SU-DHL-6 (cell line): ENCODE measurements around the gene FCHSD2.

Experiments used
- EZH2phosphoT487 ChIP-seq: fragments of 200-600 bp; sonication (generic), shearing (Covaris generic); conservative IDR thresholded peaks from 2 replicates; pipeline ENCODE4 v1.6.1; 2018; ENCODE audit warnings: mild to moderate bottlenecking, antibody characterized with exemption, low read length, moderate library complexity, mixed read lengths
- TF ChIP-seq, protein P1 (sequence below): fragments of 200-600 bp; sonication (generic); IDR thresholded peaks from one replicate; pipeline ENCODE4 v1.5.1; 2017; ENCODE audit warnings: antibody characterized with exemption, mild to moderate bottlenecking, low read length, moderate library complexity; ENCODE audit not compliant: insufficient read depth, poor library complexity, severe bottlenecking

DNA sequence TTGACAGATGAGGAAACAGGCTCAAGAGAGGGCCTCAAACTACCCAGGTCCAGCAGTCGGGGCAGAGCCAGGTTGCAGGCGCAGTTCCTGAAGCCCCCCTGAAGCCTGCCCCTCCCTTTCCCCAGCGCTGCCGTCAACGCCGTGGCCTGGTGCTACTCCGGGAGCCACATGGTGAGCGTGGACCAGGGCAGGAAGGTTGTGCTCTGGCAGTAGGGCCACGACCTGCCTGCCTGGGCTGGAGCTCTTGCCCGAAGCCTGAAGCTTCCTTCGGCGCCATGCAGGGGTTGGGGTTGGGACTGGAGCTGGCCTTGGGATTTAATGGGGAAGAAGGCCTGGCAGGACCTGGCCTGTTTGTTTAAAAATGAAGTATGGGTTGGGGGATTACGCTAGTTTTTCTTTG is 312.9 kb downstream of the FCHSD2 start:
- TF ChIP-seq, protein P1, sequence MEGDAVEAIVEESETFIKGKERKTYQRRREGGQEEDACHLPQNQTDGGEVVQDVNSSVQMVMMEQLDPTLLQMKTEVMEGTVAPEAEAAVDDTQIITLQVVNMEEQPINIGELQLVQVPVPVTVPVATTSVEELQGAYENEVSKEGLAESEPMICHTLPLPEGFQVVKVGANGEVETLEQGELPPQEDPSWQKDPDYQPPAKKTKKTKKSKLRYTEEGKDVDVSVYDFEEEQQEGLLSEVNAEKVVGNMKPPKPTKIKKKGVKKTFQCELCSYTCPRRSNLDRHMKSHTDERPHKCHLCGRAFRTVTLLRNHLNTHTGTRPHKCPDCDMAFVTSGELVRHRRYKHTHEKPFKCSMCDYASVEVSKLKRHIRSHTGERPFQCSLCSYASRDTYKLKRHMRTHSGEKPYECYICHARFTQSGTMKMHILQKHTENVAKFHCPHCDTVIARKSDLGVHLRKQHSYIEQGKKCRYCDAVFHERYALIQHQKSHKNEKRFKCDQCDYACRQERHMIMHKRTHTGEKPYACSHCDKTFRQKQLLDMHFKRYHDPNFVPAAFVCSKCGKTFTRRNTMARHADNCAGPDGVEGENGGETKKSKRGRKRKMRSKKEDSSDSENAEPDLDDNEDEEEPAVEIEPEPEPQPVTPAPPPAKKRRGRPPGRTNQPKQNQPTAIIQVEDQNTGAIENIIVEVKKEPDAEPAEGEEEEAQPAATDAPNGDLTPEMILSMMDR = no peak
- no peak for TF ChIP-seq EZH2phosphoT487
